IMR-90 (cell line): ENCODE results near the gene FBXL16. TPM values are rescaled to one million over a fixed set of nuclear protein-coding genes. Genes with fewer than 3 reads are reported as not detected.

ENCODE experiments used
- ATAC-seq: fragments of 200-7000 bp; cut with Tn5 transposase; 2 replicates; pipeline ENCODE4 v1.9.1; 2020; ENCODE audit warnings: low read depth, mild to moderate bottlenecking, moderate library complexity
- BruUV-seq: library from RNA; stranded (reverse); fragments of 400-500 nt; replicated peaks from 2 replicates; lab custom pipeline; 2021; lab: Mats Ljungman, UMichigan
- CTCF ChIA-PET: fragments of 300-600 bp; formaldehyde crosslinking; extraction: SDS; loops from one replicate; lab custom pipeline; 2021; ENCODE audit warnings: antibody characterized with exemption; lab: Yijun Ruan, JAX
- POLR2A ChIA-PET: fragments of 300-600 bp; sonication (Branson Sonifier 250); formaldehyde crosslinking; loops from one replicate; lab custom pipeline; 2022; ENCODE audit warnings: antibody characterized with exemption; ENCODE audit not compliant: unreplicated experiment; lab: Charles Lee
- DNase-seq: peaks from one replicate; pipeline ENCODE4 v3.0.0; 2013
- H2AFZ ChIP-seq: replicated peaks from 2 replicates; pipeline ENCODE3; 2013; ENCODE audit warnings: low read length, mild to moderate bottlenecking; ENCODE audit not compliant: poor library complexity
- H2AK5ac ChIP-seq: 2 replicates; pipeline ENCODE4 v1.6.1; 2013; ENCODE audit warnings: low read depth, low read length, inconsistent platforms
- H2AK9ac ChIP-seq: replicated peaks from 2 replicates; pipeline ENCODE3; 2013; ENCODE audit warnings: mild to moderate bottlenecking, low read depth, low read length, moderate library complexity; ENCODE audit not compliant: poor library complexity
- H2BK120ac ChIP-seq: 2 replicates; pipeline ENCODE4 v1.6.1; 2013; ENCODE audit warnings: low read depth, low read length, inconsistent platforms
- H2BK15ac ChIP-seq: 3 replicates; pipeline ENCODE4 v1.6.1; 2013; ENCODE audit warnings: low read depth, low read length, inconsistent platforms
- H2BK20ac ChIP-seq: 2 replicates; pipeline ENCODE4 v1.6.1; 2013; ENCODE audit warnings: low read depth, mild to moderate bottlenecking, inconsistent platforms, low read length, moderate library complexity
- H2BK5ac ChIP-seq: 2 replicates; pipeline ENCODE4 v1.6.1; 2013; ENCODE audit warnings: mild to moderate bottlenecking, low read depth, low read length, inconsistent platforms; ENCODE audit not compliant: poor library complexity, severe bottlenecking
- H3K14ac ChIP-seq: replicated peaks from 2 replicates; pipeline ENCODE4 v1.6.1; 2013; ENCODE audit warnings: low read depth, low read length, inconsistent platforms
- H3K18ac ChIP-seq: 2 replicates; pipeline ENCODE4 v1.6.1; 2013; ENCODE audit warnings: low read depth, low read length, control low read depth
- H3K23ac ChIP-seq: 2 replicates; pipeline ENCODE4 v1.6.1; 2013; ENCODE audit warnings: low read depth, low read length, inconsistent platforms
- H3K27ac ChIP-seq: 2 replicates; pipeline ENCODE4 v1.5.1; 2013; ENCODE audit warnings: mild to moderate bottlenecking, control low read depth, low read length; ENCODE audit not compliant: insufficient read depth
- H3K27me3 ChIP-seq: 2 replicates; pipeline ENCODE4 v1.6.1; 2013; ENCODE audit warnings: low read length; ENCODE audit not compliant: control insufficient read depth, insufficient read depth
- H3K36me3 ChIP-seq: 2 replicates; pipeline ENCODE4 v1.6.1; 2013; ENCODE audit warnings: low read length, mixed read lengths; ENCODE audit not compliant: control insufficient read depth, insufficient read depth
- H3K4ac ChIP-seq: 2 replicates; pipeline ENCODE4 v1.6.1; 2013; ENCODE audit warnings: low read depth, low read length, inconsistent platforms
- H3K4me1 ChIP-seq: 2 replicates; pipeline ENCODE4 v1.6.1; 2013; ENCODE audit warnings: low read length, mixed read lengths; ENCODE audit not compliant: control insufficient read depth, insufficient read depth
- H3K4me2 ChIP-seq: 2 replicates; pipeline ENCODE4 v1.6.1; 2013; ENCODE audit warnings: low read depth, mild to moderate bottlenecking, control low read depth, low read length, moderate library complexity
- H3K4me3 ChIP-seq: 2 replicates; pipeline ENCODE4 v1.5.1; 2013; ENCODE audit warnings: low read depth, mild to moderate bottlenecking, control low read depth, low read length, moderate library complexity; ENCODE audit not compliant: insufficient read depth
- H3K56ac ChIP-seq: 2 replicates; pipeline ENCODE4 v1.6.1; 2013; ENCODE audit warnings: low read length, inconsistent platforms; ENCODE audit not compliant: insufficient read depth; ENCODE audit errors: extremely low read depth
- H3K79me1 ChIP-seq, 2 experiments: 2 replicates each; pipeline ENCODE4 v1.6.1; 2013; ENCODE audit warnings: low read length in 2 of 2, inconsistent platforms in 1 of 2, low read depth in 1 of 2
- H3K9ac ChIP-seq: 2 replicates; pipeline ENCODE4 v1.6.1; 2013; ENCODE audit warnings: low read depth, low read length, control low read depth
- H3K9me1 ChIP-seq: 2 replicates; pipeline ENCODE4 v1.6.1; 2013; ENCODE audit warnings: low read length, inconsistent platforms; ENCODE audit not compliant: insufficient read depth
- H3K9me3 ChIP-seq: 2 replicates; pipeline ENCODE4 v1.6.1; 2013; ENCODE audit warnings: low read length; ENCODE audit not compliant: control insufficient read depth, insufficient read depth
- H4K20me1 ChIP-seq: 2 replicates; pipeline ENCODE4 v1.6.1; 2013; ENCODE audit warnings: low read length, inconsistent platforms; ENCODE audit not compliant: insufficient read depth
- H4K5ac ChIP-seq: 2 replicates; pipeline ENCODE4 v1.6.1; 2013; ENCODE audit warnings: mild to moderate bottlenecking, low read depth, low read length, control low read depth
- H4K8ac ChIP-seq, 2 experiments: 2 replicates each; pipeline ENCODE4 v1.6.1; 2013; ENCODE audit warnings: low read depth in 2 of 2, low read length in 2 of 2, control low read depth in 1 of 2, inconsistent platforms in 1 of 2
- H4K91ac ChIP-seq: 2 replicates; pipeline ENCODE4 v1.6.1; 2013; ENCODE audit warnings: low read depth, low read length, inconsistent platforms; ENCODE audit not compliant: insufficient read depth
- CTCF ChIP-seq: conservative IDR thresholded peaks from 2 replicates; pipeline ENCODE4 v1.5.1; 2012; ENCODE audit warnings: mild to moderate bottlenecking, low read depth, low read length, improper control_type of control experiment
- FOS ChIP-seq: fragments of 150-350 bp; IDR thresholded peaks from 2 replicates; pipeline ENCODE4 v1.6.1; 2016; ENCODE audit warnings: low read depth, low read length
- MAZ ChIP-seq: IDR thresholded peaks from 2 replicates; pipeline ENCODE4 v1.6.1; 2012; ENCODE audit warnings: low read depth, mild to moderate bottlenecking, low read length, improper control_type of control experiment, moderate library complexity, borderline replicate concordance
- MXI1 ChIP-seq: IDR thresholded peaks from 2 replicates; pipeline ENCODE4 v1.6.1; 2012; ENCODE audit warnings: low read depth, mild to moderate bottlenecking, low read length, moderate library complexity, borderline replicate concordance
- NFE2L2 ChIP-seq: fragments of 150-350 bp; IDR thresholded peaks from 2 replicates; pipeline ENCODE4 v1.6.1; 2016; ENCODE audit warnings: low read depth, mild to moderate bottlenecking, low read length
- RAD21 ChIP-seq: IDR thresholded peaks from 2 replicates; pipeline ENCODE4 v1.6.1; 2012; ENCODE audit warnings: low read length, improper control_type of control experiment
- RCOR1 ChIP-seq: IDR thresholded peaks from 2 replicates; pipeline ENCODE4 v1.6.1; 2012; ENCODE audit warnings: mild to moderate bottlenecking, low read length, improper control_type of control experiment; ENCODE audit not compliant: insufficient replicate concordance
- WGBS, 2 experiments: methylation state at CpG; one replicate each; pipeline versions ENCODE4 v1.1.5 to v1.1.7; 2013; ENCODE audit warnings: missing lambda C conversion rate in 2 of 2; ENCODE audit not compliant: insufficient read length in 1 of 2; ENCODE audit errors: extremely low coverage in 2 of 2; 5-methylcytosine and 5-hydroxymethylcytosine counted together
- dilution Hi-C: fragments of 300-500 bp; cut with HindIII; formaldehyde crosslinking; loops from one replicate; pipeline ENCODE4 v1.14.3; 2018; ENCODE audit warnings: low sequenced_read_pairs; ENCODE audit not compliant: unreplicated experiment
- in situ Hi-C: fragments of 300-500 bp; cut with MboI; formaldehyde crosslinking; loops from 3 replicates; pipeline ENCODE4 v1.14.3; 2019; ENCODE audit warnings: low sequenced_read_pairs, inconsistent platforms, mixed read lengths
- intact Hi-C: fragments of 100-400 bp; cut with micrococcal nuclease; formaldehyde crosslinking; loops from 2 replicates; pipeline ENCODE4 v1.10.0; 2022
- polyA plus RNA-seq, 3 experiments: library from polyadenylated mRNA; depleted of rRNA; stranded (reverse); fragments of >200 nt; gene quantifications; 2 replicates each; pipeline ENCODE4 v1.2.3, GENCODE V29; 2012; ENCODE audit warnings: low replicate concordance in 1 of 3
- total RNA-seq: library from RNA; depleted of rRNA; stranded (reverse); fragments of >200 nt; gene quantifications from 2 replicates; pipeline ENCODE4 v1.2.3, GENCODE V29; 2012

Gene FBXL16
- total and polyA plus RNA-seq, 2 of the 4 experiments (the other 2 are of a cell fraction): 0.18 to 2.2 TPM

GRCh38 chr16:672851-673250 lies 32.8 kb downstream of the FBXL16 start:
- CTCF ChIA-PET: no interaction called here
- H2BK15ac ChIP-seq: no peak overlapping the region
- H3K4me3 ChIP-seq: no peak overlapping the region
- H4K20me1 ChIP-seq: peaks cover 27% of the 10 kb centered on the region
- TF ChIP-seq CTCF: no peak
- TF ChIP-seq FOS: no peak
- TF ChIP-seq RCOR1: no peak
- TF ChIP-seq RAD21: no peak
- no peak for TF ChIP-seq NFE2L2
- no peak for TF ChIP-seq MXI1
- no peak for TF ChIP-seq MAZ
- H2BK120ac ChIP-seq: no peak overlapping the region
- H4K5ac ChIP-seq: no peak overlapping the region
- no peak overlapping the region for H2AK5ac ChIP-seq
- no peak overlapping the region for H3K27ac ChIP-seq
- no peak overlapping the region for H3K4me2 ChIP-seq
- BruUV-seq: no TSS peak
- no peak overlapping the region for H2AK9ac ChIP-seq
- no peak overlapping the region for H3K4ac ChIP-seq
- no peak overlapping the region for H3K56ac ChIP-seq
- dilution Hi-C loops (no loop called here), in situ Hi-C loops (no loop called here), intact Hi-C loops (no loop called here)
- H3K9ac ChIP-seq: no peak overlapping the region
- H3K9me3 ChIP-seq: no peaks in the 10 kb centered on the region
- H3K18ac ChIP-seq: no peak overlapping the region
- H3K23ac ChIP-seq: no peak overlapping the region
- H3K4me1 ChIP-seq: peaks cover 14% of the 10 kb centered on the region
- H3K79me1 ChIP-seq: peaks cover 0 to 37% of the 10 kb centered on the region in 2 experiments; a peak in 1 of 4 replicates
- no peak overlapping the region for H2BK20ac ChIP-seq
- ATAC-seq (no peak), DNase-seq (no peak)
- no peak overlapping the region for H4K91ac ChIP-seq
- 98% methylated on average over 11 of the region's 21 CpGs; no CpG with 5 or more reads in 1 of the 2 experiments for WGBS, 2 experiments
- H2BK5ac ChIP-seq: no peak overlapping the region
- H4K8ac ChIP-seq: no peak overlapping the region
- POLR2A ChIA-PET: no interaction called here
- H3K9me1 ChIP-seq: no peaks in the 10 kb centered on the region; the same call in 1 of the 2 replicates
- H3K14ac ChIP-seq: no peak overlapping the region
- H3K27me3 ChIP-seq: no peaks in the 10 kb centered on the region
- H3K36me3 ChIP-seq: peaks cover 47% of the 10 kb centered on the region
- H2AFZ ChIP-seq: no peak overlapping the region
